ENCODE results near the gene LEF1.

The LEF1 gene

DNA sequence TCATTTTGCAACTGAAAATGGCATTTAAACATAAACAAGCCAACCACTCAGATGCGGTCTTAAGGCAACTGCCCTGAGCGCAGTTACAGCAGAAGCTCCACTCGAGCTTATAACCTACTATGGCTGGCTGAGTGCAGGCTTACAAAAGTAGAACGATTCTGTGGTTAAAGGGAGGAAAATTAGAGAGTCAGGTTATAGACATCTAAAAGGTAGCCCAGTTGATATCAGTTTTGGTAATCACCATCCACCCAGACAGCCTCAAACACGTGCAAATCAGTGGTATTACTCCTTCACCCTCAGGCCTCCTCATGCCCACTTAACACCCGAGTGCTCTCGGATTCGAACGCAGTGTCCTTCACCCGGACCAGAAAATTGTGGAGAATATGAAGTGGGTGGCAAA lies 3.1 kb downstream of the LEF1 start:
- TF ChIP-seq, protein P1, sequence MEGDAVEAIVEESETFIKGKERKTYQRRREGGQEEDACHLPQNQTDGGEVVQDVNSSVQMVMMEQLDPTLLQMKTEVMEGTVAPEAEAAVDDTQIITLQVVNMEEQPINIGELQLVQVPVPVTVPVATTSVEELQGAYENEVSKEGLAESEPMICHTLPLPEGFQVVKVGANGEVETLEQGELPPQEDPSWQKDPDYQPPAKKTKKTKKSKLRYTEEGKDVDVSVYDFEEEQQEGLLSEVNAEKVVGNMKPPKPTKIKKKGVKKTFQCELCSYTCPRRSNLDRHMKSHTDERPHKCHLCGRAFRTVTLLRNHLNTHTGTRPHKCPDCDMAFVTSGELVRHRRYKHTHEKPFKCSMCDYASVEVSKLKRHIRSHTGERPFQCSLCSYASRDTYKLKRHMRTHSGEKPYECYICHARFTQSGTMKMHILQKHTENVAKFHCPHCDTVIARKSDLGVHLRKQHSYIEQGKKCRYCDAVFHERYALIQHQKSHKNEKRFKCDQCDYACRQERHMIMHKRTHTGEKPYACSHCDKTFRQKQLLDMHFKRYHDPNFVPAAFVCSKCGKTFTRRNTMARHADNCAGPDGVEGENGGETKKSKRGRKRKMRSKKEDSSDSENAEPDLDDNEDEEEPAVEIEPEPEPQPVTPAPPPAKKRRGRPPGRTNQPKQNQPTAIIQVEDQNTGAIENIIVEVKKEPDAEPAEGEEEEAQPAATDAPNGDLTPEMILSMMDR (IDR thresholded peaks at IDR 0.05; ENCODE audit: insufficient read depth, missing control alignments) = no peak
- no peak for DNase-seq (ENCODE audit: insufficient read length, low spot score)
- FAIRE-seq = no peak

DNA sequence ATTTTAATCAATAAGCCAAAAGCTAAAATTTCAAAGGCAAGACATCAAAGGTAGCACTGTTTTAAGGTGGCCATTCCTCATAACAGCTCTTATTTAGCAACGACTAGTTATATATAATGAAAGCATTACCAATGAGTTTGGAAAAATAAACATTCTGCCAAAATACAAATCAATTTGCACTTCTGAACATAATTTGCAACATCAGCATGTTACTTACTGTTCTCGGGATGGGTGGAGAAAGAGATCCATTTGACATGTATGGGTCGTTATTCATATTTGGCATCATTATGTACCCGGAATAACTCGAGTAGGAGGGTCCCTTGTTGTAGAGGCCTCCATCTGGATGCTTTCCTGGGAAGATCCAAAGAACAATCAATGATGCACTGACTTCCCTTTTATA lies 5.4 kb downstream of the LEF1 start:
- FAIRE-seq (no peak), DNase-seq (ENCODE audit: insufficient read length, low spot score) (no peak)
- TF ChIP-seq, protein P1 (IDR thresholded peaks at IDR 0.05; ENCODE audit: insufficient read depth, missing control alignments) = no peak

DNA sequence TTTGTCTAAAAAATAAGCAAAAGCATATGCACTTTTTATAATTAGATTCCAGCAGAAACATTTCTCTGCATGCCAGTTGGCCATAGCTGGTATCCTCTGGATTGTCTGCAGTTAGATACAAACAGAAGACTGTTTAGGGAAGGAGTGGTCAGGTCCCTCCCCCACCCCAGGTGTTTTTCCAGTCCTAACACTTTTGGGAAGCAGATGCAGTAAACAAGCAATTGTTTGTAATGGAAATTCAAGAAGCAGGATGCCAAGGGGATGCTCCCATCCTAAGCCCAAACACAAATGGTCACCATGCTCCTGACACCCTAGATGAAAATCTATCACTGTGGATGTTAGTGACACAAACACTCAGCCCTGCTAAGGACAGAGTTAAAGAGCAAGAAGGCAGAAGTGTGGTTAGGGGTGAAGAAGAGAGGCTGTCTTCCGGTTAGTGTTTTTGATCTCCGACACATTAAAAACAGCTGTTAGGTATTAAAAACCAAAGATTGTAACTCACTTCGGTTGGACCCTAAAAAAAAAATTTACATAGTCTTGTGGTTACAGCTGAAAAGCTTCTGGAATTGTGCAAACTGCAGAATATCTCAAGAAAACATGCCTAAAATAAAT lies 7.9 kb downstream of the LEF1 start:
- TF ChIP-seq, protein P1 (IDR thresholded peaks at IDR 0.05; ENCODE audit: insufficient read depth, missing control alignments) = no peak
- FAIRE-seq (no peak), DNase-seq (ENCODE audit: insufficient read length, low spot score) (no peak)

DNA sequence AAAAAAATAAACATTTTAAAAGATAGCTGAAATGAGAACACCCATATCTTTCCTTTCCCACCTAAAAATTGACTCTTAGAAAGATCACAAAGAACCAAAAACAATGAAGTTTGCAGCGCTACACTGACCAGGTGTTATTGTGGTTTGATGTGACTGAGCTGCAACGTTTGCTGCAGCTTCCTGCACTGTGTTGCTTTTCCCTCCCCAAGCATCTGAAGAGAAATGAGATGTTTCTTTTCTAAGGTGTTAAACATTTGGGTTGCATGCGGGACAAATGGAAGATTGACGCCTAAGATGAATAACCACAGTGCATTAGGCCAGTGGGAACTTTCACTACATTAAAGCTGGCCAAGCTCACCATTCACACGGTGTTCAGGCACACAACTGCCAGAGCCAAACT lies 8.9 kb downstream of the LEF1 start:
- DNase-seq (ENCODE audit: insufficient read length, low spot score) (no peak), FAIRE-seq (no peak)
- TF ChIP-seq, protein P1 (IDR thresholded peaks at IDR 0.05; ENCODE audit: insufficient read depth, missing control alignments) = no peak

DNA sequence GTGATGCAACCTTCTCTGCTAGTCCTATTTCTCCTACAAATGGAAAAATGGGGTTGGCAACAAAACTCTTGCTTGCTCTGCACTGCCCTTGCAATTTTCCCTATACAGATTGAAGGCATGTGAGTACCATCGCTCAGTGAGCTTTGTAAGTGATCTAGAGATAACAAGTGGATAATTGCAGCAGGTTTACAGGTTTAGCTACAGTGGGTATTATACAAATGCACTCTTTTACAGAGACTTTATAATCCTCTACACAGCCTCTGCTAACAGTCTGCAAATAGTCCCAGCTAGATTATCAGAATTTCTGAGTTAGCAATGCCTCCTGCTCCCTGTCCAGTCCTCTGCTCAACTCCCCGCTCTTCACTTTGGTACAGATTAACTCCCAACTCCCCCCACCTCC lies 11.1 kb downstream of the LEF1 start:
- TF ChIP-seq, protein P1 (IDR thresholded peaks at IDR 0.05; ENCODE audit: insufficient read depth, missing control alignments) = no peak
- DNase-seq (ENCODE audit: insufficient read length, low spot score) (no peak), FAIRE-seq (no peak)

DNA sequence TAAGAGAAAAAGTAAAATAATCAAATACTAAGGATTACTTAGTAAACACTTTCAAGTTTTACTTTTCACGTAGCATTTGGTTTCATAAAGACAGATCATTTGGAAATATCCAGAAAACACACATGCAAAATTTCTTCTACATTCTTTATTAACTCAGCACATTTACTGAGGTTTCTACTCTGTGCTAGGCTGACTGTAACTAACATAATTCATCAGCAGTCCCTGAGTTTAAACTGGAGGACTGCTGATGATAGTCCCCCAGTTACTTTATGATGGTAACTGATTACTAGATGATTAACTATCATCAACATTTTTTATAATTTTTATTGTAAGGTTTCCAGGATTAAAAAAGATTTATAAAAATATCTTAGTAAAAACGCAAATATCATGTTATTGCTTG lies 12.3 kb downstream of the LEF1 start:
- TF ChIP-seq, protein P1 (IDR thresholded peaks at IDR 0.05; ENCODE audit: insufficient read depth, missing control alignments) = no peak
- FAIRE-seq (no peak), DNase-seq (ENCODE audit: insufficient read length, low spot score) (no peak)

DNA sequence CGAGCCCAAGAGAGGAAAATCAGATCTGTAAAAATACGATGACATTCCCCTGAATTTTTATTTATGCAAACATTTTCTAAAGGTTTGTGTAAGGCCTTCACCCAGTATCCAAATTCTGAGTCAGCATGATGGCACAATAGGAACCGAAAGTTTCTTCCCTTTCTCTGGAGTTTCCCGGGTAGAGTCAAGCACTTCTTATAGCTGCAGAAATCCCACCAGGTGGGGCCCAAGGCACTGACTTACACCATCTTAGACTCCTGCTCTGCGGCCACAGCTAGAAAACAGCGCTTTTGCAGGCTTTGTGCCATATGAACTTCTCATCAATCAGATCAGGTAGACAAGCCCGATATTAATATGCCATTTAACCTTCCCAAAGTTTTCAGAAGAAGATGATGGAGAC lies 13.4 kb downstream of the LEF1 start:
- DNase-seq (ENCODE audit: insufficient read length, low spot score) (no peak), FAIRE-seq (no peak)
- TF ChIP-seq, protein P1 (IDR thresholded peaks at IDR 0.05; ENCODE audit: insufficient read depth, missing control alignments) = no peak
